Hepatocyte (in vitro differentiated cells): ENCODE measurements around the gene RBFOX2.

ENCODE experiments used
- CTCF ChIP-seq: fragments of 200-600 bp; sonication (generic); IDR thresholded peaks from 2 replicates; pipeline ENCODE4 v1.5.1; 2016; ENCODE audit warnings: antibody characterized with exemption, mild to moderate bottlenecking; ENCODE audit not compliant: poor library complexity
- EZH2 ChIP-seq: fragments of 200-600 bp; sonication (generic); IDR thresholded peaks from 2 replicates; pipeline ENCODE4 v1.6.1; 2016; ENCODE audit warnings: antibody characterized with exemption, mild to moderate bottlenecking, borderline replicate concordance
- EZH2phosphoT487 ChIP-seq: fragments of 200-600 bp; sonication (generic); IDR thresholded peaks from one replicate; pipeline ENCODE4 v1.6.1; 2018; ENCODE audit warnings: antibody characterized with exemption, mild to moderate bottlenecking, low read depth, moderate library complexity; ENCODE audit not compliant: unreplicated experiment, severe bottlenecking

DNA sequence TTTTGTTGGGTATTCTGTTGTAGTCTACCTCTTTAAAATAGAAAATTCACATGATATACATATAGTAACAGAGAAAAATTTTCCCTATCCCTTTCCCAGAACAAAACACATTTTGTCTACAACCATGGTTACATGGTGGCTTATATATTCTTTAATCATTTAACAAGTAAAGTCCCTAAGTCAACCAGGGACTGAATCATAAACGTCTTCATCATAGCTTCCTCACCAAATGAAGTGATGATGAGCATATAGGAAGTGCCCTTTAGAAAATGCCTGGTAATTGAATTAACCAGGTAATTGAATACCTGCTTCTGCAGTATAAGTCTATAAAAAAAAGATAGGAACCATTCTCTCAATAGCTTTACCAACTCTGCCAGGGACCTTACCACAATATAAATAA, 209.7 kb downstream of the RBFOX2 start:
- TF ChIP-seq CTCF (no peak), EZH2 (no peak), EZH2phosphoT487 (no peak)
